Nephron progenitor cell (in vitro differentiated cells): ENCODE results near the gene IQCK.

Experiments used
- DNase-seq: peaks from one replicate; pipeline ENCODE4 v3.0.0; 2021
- H3K27ac Mint-ChIP-seq: 2 replicates; pipeline ENCODE4 v1.8.0; 2021; ENCODE audit warnings: mild to moderate bottlenecking, moderate library complexity, mixed read lengths
- H3K27me3 Mint-ChIP-seq: 2 replicates; pipeline ENCODE4 v1.8.0; 2021; ENCODE audit warnings: mild to moderate bottlenecking, low read depth, mixed read lengths; ENCODE audit not compliant: poor library complexity
- H3K36me3 Mint-ChIP-seq: 2 replicates; pipeline ENCODE4 v1.8.0; 2021; ENCODE audit warnings: low read depth, mixed read lengths
- H3K4me1 Mint-ChIP-seq: 2 replicates; pipeline ENCODE4 v1.8.0; 2021; ENCODE audit warnings: mixed read lengths
- H3K4me3 Mint-ChIP-seq: 2 replicates; pipeline ENCODE4 v1.8.0; 2021; ENCODE audit warnings: mild to moderate bottlenecking, moderate library complexity, mixed read lengths
- H3K9me3 Mint-ChIP-seq: 2 replicates; pipeline ENCODE4 v1.8.0; 2021; ENCODE audit warnings: mild to moderate bottlenecking, moderate library complexity, mixed read lengths
- TF ChIP-seq, protein P1 (sequence below): fragments of 200-600 bp; sonication (generic); IDR thresholded peaks from 2 replicates; pipeline ENCODE4 v1.5.0; 2021; ENCODE audit warnings: antibody characterized with exemption

The IQCK gene

DNA sequence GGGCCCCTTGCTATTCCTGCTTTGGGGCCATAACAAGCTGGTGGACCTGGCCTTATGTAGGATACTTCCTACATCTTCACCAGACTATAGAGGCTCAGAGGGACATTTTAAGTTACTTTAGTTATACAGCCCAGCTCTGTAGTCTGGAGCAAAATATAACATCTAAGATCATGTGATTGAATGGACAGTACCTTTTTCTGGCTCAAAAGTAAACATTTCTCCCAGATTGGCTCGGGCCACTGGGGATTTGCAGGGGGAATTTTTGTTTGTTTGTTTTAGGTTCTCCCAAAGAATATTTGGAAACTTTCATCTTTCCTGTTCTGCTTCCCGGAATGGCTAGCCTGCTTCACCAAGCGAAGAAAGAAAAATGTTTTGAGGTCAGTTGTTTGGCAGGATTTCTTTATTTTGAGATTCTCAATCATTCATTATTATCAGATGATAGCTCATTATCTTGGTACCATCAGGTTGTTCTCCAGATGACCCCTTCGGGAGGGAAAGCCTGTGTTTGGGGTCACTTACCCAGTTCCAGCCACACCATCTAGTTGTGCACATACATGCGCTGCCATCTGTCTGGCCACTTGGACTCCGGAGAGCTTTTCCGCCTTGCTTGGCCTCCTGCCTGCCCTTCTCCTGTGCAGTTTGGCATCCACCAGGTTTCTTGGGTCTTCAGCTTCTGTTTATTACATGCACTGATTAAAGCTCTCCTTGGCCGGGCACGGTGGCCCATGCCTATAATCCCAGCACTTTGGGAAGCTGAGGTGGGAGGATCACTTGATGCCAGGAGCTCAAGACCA is 17.2 kb downstream of the IQCK start:
- no peak for DNase-seq
- peaks cover 77% of the 10 kb centered on the region for H3K36me3 Mint-ChIP-seq
- H3K9me3 Mint-ChIP-seq = peaks cover 3% of the 10 kb centered on the region
- peaks cover 22% of the 10 kb centered on the region for H3K4me1 Mint-ChIP-seq
- TF ChIP-seq, protein P1, sequence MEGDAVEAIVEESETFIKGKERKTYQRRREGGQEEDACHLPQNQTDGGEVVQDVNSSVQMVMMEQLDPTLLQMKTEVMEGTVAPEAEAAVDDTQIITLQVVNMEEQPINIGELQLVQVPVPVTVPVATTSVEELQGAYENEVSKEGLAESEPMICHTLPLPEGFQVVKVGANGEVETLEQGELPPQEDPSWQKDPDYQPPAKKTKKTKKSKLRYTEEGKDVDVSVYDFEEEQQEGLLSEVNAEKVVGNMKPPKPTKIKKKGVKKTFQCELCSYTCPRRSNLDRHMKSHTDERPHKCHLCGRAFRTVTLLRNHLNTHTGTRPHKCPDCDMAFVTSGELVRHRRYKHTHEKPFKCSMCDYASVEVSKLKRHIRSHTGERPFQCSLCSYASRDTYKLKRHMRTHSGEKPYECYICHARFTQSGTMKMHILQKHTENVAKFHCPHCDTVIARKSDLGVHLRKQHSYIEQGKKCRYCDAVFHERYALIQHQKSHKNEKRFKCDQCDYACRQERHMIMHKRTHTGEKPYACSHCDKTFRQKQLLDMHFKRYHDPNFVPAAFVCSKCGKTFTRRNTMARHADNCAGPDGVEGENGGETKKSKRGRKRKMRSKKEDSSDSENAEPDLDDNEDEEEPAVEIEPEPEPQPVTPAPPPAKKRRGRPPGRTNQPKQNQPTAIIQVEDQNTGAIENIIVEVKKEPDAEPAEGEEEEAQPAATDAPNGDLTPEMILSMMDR = no peak
- no peak overlapping the region for H3K4me3 Mint-ChIP-seq
- peaks cover 9% of the 10 kb centered on the region for H3K27me3 Mint-ChIP-seq
- peak overlapping the region; percentile 53 for H3K27ac Mint-ChIP-seq

DNA sequence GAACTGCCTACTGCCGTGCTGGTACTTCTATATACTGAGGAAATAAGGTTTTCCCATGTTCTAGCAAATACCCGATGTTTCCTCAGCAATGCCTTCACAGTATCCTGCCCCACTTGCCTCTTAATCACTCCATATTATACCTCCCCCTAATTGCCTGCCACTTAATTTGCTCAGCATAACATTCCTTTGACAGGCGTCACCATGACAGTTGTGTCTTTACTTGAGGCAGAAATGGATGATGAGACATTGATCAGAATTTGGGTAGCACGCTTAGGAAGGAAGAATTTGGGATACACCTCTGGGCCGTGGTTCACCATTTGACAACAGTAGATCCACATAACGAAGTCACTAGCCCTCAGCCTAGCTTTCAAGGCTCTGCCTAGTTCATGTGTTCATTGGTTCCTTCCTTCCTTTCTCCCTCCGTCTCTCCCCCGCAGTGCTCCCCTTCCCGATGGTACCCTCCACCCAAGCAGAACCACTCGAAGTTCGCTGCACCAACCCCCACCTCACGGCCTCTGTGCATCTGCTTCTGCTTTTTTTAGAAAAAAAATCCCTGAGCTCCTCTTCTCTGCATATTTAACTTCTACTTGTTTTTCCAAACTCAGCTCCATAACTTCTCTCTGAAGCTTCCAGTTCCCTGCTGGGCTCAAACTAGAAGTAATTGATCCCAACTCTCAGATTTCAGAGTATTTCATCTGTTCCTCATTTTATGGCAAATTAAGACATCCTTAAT is 19.4 kb downstream of the IQCK start:
- no peak for DNase-seq
- Mint-ChIP-seq H3K9me3 (no peaks in the 10 kb centered on the region), H3K4me3 (no peak overlapping the region), H3K27me3 (peaks cover 3% of the 10 kb centered on the region), H3K27ac (peak overlapping the region; percentile 51), H3K36me3 (peaks cover 56% of the 10 kb centered on the region), H3K4me1 (peaks cover 22% of the 10 kb centered on the region)
- TF ChIP-seq, protein P1 = no peak

DNA sequence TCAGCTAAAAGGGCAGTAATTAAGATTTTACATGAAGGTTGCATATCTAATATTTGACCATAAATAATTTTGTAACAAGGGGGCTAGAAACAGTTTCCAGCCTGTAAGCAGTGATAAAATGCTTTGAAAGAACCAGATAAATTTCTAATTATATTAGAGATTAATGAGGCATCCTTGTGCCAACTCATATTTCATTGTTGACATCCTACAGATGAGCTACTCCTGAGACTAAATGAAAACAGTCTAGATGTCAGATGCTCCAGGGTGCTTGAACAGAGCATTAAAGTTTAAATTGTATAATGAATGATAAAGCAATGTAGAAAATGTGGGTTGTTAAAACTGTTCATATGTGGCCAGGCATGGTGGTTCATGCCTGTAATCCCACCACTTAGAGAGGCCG is 23.3 kb downstream of the IQCK start:
- H3K36me3 Mint-ChIP-seq = peaks cover 29% of the 10 kb centered on the region
- peaks cover 35% of the 10 kb centered on the region for H3K4me1 Mint-ChIP-seq
- H3K27me3 Mint-ChIP-seq = no peaks in the 10 kb centered on the region
- H3K9me3 Mint-ChIP-seq = no peaks in the 10 kb centered on the region
- no peak overlapping the region for H3K27ac Mint-ChIP-seq
- no peak for DNase-seq
- TF ChIP-seq, protein P1 = no peak
- no peak overlapping the region for H3K4me3 Mint-ChIP-seq

DNA sequence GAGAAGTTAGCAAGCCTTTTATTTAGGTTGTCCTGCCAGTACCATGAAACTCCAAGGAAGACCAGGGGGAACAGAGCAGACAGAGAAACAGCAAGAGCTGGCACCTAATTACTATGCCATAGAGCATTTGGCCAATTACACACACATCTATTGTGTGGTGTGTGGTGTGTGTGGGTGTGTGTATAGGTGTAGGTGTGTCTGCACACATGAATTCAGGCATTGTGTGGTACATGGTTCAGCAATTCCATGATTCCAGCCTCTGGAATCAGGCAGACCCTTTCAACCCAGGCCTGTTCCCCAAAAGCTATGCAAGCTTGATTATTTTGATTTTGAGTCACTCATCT is 25.7 kb downstream of the IQCK start:
- Mint-ChIP-seq H3K4me3 (no peak overlapping the region), H3K36me3 (peaks cover 16% of the 10 kb centered on the region), H3K27me3 (peaks cover 1% of the 10 kb centered on the region), H3K9me3 (no peaks in the 10 kb centered on the region), H3K27ac (peak overlapping the region; percentile 95), H3K4me1 (peaks cover 29% of the 10 kb centered on the region)
- TF ChIP-seq, protein P1 = no peak
- no peak for DNase-seq

DNA sequence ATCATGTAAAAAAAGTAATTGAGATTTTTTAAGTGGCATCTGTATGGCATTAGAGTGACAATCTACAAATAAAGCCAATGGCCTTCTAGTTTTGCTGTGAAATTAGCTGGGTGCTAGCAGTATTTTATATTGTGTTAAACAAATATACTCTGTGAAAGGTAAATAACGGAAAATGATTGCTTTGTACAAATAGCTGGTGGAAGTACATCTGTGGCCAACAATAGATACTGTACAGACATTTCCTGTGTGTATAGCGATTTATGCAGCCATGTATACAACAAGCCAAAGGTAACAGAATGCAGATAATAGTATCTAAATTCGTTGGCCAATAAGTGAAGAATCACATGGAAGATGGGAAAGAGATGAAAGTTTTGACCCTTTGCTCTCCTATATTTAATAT is 26.6 kb downstream of the IQCK start:
- DNase-seq = no peak
- no peaks in the 10 kb centered on the region for H3K9me3 Mint-ChIP-seq
- peaks cover 33% of the 10 kb centered on the region for H3K4me1 Mint-ChIP-seq
- H3K27ac Mint-ChIP-seq = no peak overlapping the region
- H3K36me3 Mint-ChIP-seq = peaks cover 7% of the 10 kb centered on the region
- H3K27me3 Mint-ChIP-seq = peaks cover 3% of the 10 kb centered on the region
- no peak overlapping the region for H3K4me3 Mint-ChIP-seq
- TF ChIP-seq, protein P1 = no peak
